ENCODE results near the gene ATP13A5.

- TF ChIP-seq CTCF (IDR thresholded peaks at IDR 0.05) (no peak), POLR2A (IDR thresholded peaks at IDR 0.05) (no peak)
Measured at GRCh38 chr3:193354423-193354822, 24.1 kb downstream of the ATP13A5 start.

All from Peyer's patch (tissue), 4 donors.